ENCODE measurements around the gene EMC8.
"Not testable (repeated sequence)": the region's sequence is repeated elsewhere in the genome, so short reads cannot be mapped to it uniquely, and the experiment has no call there.

EMC8 gene

DNA sequence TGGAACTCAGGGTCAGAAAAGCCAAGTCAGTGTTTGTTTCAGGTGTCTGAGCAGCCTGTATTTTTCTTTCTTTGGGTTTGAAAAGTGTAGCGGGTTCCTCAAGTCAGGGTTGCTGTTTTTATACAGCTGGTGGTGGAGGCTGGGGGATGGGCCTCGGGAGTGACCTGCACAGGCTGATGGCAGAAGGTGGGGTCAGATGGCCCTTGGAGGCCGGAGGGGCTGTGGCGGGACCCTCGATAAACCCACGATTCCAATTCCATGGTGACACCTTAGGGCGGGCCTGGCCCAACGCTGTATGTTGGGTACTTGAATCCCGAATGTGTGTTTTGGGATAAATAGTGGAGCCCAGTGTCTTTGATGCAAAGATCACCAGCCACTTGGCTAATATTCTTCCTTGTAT, 28.8 kb upstream of the EMC8 start:
- TF ChIP-seq POLR2A (IDR thresholded peaks at IDR 0.05; ENCODE audit: low read length) (no peak), GATA1 (IDR thresholded peaks at IDR 0.05; ENCODE audit: low read depth, low read length) (no peak)
- DNase-seq, result no peak

- DNase-seq, result no peak
- TF ChIP-seq GATA1 (IDR thresholded peaks at IDR 0.05; ENCODE audit: low read depth, low read length) (no peak), POLR2A (IDR thresholded peaks at IDR 0.05; ENCODE audit: low read length) (no peak)
Measured at GRCh38 chr16:85826686-85827247, 27.4 kb upstream of the EMC8 start.

DNA sequence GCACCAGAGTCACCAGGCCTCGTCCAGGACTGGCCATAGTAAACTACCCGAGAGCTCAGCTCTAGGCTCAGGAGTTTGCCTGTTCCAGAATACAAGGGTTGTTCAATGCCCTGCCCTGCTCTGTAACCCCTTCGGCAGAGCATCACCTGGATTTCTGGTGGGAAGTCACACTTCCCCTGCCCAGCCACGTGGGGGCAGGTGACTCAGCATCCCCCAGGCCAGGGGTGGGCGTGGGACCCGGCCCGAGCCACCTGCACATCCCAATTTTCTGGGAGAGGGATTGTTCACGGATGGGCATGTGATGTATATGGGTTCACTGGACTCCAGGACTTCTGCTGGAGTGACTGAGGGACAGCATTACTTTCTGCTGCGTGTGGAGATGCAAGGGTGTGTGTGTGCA, 26.0 kb upstream of the EMC8 start:
- no peak for DNase-seq
- no peak for TF ChIP-seq POLR2A (IDR thresholded peaks at IDR 0.05; ENCODE audit: low read length)
- no peak for TF ChIP-seq GATA1 (IDR thresholded peaks at IDR 0.05; ENCODE audit: low read depth, low read length)

DNA sequence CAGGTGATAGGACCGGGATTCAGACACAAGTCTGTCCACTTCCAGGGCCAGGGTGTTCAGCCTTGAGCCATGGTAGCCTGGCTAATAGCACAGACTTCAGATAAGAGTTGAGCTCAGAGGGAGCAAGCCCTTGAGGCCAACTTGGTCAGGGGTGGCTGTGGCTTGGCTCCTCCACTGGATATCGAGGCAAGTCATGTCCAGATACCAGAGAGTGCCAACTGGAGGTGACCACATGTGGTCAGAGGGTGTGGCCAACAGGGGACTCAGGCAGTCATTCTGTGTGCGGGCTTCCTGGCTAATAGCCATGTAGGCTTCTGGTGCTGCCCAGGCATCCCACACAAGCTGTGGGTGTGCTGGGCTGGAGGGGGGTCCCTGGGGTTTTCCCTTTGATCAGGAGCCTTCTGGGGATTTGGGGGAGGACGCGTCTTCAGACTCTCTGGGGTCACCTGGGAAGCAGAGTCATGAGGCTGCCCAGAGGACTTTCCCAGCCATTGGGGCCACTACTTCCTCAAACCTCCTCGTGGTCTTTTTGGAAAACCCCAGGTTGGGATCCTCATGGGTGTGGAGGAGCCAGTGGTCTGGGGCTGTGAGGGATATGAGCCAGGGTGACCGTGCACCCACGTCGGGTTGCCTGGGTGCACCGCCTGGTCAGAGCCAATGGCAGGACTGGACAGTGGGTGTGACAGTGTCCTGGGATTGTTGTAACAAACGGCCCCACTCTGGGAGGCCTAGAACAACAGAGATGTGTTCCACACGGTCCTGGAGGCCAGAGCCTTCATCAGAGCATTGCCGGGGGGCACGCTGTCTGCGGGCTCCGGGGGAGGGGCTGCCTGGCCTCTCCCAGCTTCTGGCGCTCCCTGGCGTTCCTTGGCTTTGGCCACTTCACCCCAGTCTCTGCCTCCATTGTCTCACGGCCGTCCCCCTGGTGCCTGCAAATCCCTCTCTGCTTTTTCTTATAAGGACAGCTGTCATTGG, 25.1 kb upstream of the EMC8 start:
- no peak for DNase-seq
- TF ChIP-seq POLR2A (IDR thresholded peaks at IDR 0.05; ENCODE audit: low read length), result no peak
- no peak for TF ChIP-seq GATA1 (IDR thresholded peaks at IDR 0.05; ENCODE audit: low read depth, low read length)

DNA sequence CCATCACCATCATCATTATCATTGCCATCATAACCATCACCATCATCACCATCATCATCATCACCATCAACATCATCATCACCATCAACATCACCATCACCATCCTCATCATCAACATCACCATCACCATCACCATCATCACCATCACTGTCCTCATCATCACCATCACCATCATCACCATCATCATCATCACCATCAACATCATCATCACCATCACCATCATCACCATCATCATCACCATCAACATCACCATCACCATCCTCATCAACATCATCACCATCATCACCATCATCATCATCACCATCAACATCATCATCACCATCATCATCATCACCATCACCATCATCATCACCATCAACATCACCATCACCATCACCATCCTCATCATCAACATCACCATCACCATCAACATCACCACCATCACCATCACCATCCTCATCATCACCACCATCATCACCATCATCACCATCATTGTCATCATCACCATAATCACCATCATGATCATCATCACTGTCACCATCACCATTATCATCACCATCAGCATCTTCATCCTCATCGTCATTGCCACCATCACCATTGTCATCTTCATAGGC, 24.1 kb upstream of the EMC8 start:
- DNase-seq, result no peak
- no peak for TF ChIP-seq POLR2A (IDR thresholded peaks at IDR 0.05; ENCODE audit: low read length)
- no peak for TF ChIP-seq GATA1 (IDR thresholded peaks at IDR 0.05; ENCODE audit: low read depth, low read length)

- no peak for DNase-seq
- TF ChIP-seq GATA1 (IDR thresholded peaks at IDR 0.05; ENCODE audit: low read depth, low read length), result no peak
- TF ChIP-seq POLR2A (IDR thresholded peaks at IDR 0.05; ENCODE audit: low read length), result no peak
Measured at GRCh38 chr16:85822145-85822544, 22.8 kb upstream of the EMC8 start.

DNA sequence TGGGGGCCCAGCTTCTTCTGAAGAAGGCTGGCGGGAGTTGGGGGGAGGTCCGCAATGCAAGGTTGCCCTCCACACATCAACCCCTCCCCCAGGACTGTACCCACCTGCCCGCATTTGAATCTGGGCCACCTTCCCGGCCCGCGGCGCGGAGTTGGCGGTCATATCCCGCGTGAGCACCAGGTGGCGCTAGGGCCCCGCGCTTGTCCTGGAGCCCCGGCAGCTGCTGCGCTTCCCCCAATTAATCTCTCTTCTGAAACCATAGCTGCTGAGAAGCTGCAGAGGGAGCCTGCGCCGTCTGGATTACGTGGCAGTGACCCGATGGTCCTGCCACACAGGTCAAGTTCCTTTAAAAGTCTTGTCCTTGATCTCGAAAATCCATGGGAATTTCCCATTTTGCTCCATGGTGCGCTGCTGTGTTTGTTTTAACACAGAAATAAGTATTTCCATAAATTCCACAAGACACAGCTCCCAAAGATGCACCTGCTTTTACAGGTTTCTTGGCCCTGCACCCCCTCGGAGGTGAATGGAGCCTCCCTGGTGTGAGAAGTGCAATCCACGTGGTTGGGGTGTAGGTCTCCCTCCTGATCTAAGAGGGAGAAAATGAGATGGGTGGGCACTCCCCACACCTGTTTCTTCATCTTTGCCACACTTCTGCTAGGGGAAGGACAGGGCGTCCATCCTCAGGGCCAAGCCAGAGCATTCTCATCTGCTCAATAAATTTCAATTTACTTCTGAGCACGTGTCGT, 22.2 kb upstream of the EMC8 start:
- DNase-seq, result peak; percentile 69 to 77
- TF ChIP-seq GATA1 (IDR thresholded peaks at IDR 0.05; ENCODE audit: low read depth, low read length) (no peak), POLR2A (IDR thresholded peaks at IDR 0.05; ENCODE audit: low read length) (no peak)

DNA sequence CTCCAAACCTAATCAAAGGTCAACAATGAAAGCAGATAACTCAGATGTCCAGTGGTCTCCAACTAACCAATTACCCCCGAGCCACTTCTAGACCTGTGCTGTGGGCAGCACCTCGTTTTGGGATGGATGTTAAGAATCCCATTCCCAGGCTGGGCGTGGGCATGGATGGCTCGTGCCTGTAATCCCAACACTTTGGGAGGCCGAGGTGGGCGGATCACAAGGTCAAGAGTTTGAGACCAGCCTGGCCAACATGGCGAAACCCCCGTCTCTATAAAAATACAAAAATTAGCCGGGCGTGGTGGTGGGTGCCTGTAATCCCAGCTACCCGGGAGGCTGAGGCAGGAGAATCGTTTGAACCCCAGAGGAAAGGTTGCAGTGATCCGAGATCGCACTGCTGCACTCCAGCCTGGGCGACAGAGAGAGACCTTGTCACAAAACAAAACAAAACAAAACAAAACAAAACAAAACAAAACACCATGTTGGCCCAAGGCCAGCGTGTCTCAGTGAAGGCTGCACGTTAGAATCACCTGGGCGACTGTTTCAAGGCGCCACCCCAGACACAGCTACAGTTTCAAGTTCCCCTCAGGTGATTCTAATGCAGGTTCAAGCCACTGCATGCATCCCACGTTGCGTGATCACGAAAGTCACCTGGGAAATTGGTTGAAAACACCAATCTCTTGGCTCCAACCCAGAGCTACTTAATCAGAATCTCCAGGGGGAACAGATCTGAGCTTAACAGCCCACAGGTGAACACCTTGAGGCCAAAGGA, 21.4 kb upstream of the EMC8 start:
- TF ChIP-seq GATA1 (IDR thresholded peaks at IDR 0.05; ENCODE audit: low read depth, low read length) (no peak), POLR2A (IDR thresholded peaks at IDR 0.05; ENCODE audit: low read length) (no peak)

DNA sequence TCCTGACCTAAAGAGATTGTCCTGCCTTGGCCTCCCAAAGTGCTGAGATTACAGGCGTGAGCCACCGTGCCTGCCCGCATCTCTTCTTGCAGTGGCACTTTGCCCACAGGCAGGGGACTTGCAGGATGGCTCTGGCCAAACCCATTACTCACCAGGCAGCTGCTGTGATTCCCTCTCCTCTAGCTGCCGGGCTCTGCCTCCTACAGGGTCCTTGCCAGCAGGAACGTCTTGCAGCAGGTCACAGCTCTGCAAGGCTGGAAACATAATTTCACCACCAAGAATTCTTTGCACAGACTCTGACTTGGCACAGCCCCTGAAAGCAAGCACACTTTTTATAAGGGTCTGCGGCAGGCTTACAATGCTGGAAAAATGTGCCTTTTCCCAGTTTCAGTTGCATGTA, 20.4 kb upstream of the EMC8 start:
- TF ChIP-seq GATA1 (IDR thresholded peaks at IDR 0.05; ENCODE audit: low read depth, low read length), result no peak
- no peak for TF ChIP-seq POLR2A (IDR thresholded peaks at IDR 0.05; ENCODE audit: low read length)

More for the DNA sequence above, 21.4 kb upstream of the EMC8 start:
- DNase-seq, result no peak

DNA sequence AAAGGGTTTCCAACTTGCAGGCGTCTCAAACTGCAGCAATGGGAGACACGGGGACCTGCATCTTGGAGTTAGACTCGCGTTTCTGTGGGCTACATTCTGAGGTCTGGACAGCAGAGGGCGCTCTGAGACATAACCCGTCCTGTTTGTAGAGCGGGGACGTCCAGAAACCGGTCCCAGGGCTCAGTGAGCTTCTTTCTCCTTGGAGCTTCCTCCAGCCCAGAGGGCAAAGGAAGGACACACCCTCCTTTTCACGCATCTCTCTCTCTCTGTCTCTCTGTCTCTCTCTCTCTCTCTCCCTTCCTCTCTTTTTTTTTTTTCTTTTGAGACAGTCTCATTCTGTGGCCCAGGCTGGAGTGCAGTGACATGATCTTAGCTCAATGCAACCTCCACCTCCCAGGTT, 19.9 kb upstream of the EMC8 start:
- no peak for TF ChIP-seq GATA1 (IDR thresholded peaks at IDR 0.05; ENCODE audit: low read depth, low read length)
- no peak for TF ChIP-seq POLR2A (IDR thresholded peaks at IDR 0.05; ENCODE audit: low read length)
- peak; percentile 75 to 86 for DNase-seq

More for the DNA sequence above, 20.4 kb upstream of the EMC8 start:
- DNase-seq, result no peak

DNA sequence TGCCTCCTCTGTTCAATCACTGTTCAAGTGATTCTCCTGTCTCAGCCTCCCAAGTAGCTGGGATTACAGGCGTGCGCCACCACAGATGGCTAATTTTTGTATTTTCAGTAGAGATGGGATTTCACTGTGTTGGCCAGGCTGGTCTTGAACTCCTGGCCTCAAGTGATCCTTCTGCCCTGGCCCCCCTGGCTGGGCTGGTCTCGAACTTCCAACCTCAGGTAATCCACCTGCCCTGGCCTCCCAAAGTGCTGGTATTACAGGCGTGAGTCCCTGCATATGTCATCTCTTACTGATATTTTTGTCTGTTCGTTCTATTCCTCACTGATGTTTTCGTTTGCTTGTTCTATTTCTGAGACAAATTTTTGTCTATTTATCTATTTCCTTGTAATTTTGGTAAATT, 17.9 kb upstream of the EMC8 start:
- not testable (repeated sequence) for DNase-seq

DNA sequence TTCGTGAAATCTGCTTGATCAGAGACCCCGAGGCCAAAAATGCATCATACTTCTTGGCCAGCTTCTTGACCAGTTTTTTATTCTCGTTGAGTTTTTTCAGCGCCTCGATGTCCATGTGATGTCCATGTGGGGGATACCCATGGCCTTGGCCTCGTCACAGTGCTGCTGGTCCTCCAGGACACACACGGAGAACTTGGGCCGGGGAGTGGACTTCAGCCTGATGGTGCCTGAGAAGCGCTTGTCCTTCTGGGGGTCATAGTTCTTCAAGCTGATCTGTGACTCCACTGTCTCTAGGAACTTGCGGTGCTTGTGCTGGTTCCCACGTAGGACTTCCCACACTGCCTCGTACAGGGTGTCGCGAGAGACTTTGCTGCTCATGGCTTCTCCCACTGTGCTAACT, 16.8 kb upstream of the EMC8 start:
- DNase-seq, result no peak
- TF ChIP-seq GATA1 (IDR thresholded peaks at IDR 0.05; ENCODE audit: low read depth, low read length), result no peak
- no peak for TF ChIP-seq POLR2A (IDR thresholded peaks at IDR 0.05; ENCODE audit: low read length)
